ENCODE results near the gene C7orf25. TPM values are rescaled to one million over a fixed set of nuclear protein-coding genes. Genes with fewer than 3 reads are reported as not detected.

C7orf25 gene
- total RNA-seq, 1 experiment from 2014 or later = 5.5 TPM

GRCh38 chr7:42952328-42952727, 40.5 kb upstream of the C7orf25 start:
- peaks cover 19% of the 10 kb centered on the region for H3K36me3 Mint-ChIP-seq
- ChIA-PET POLR2A (no interaction called here), CTCF (no interaction called here)
- no peak overlapping the region for H3K4me3 Mint-ChIP-seq
- TF ChIP-seq NR1H2 (CRISPR knock-in tag; IDR thresholded peaks at IDR 0.05) = no peak
- no peak for TF ChIP-seq GRHL2 (CRISPR knock-in tag; IDR thresholded peaks at IDR 0.05; ENCODE audit: insufficient replicate concordance, severe bottlenecking)
- no peak for TF ChIP-seq PRRX2 (CRISPR knock-in tag; IDR thresholded peaks at IDR 0.05)
- H3K4me1 Mint-ChIP-seq = peaks cover 3% of the 10 kb centered on the region; the same call in 1 of the 2 replicates
- no peak for ATAC-seq
- H3K9me3 Mint-ChIP-seq = peaks cover 32% of the 10 kb centered on the region
- H3K27me3 Mint-ChIP-seq (ENCODE audit: low read depth) = no peaks in the 10 kb centered on the region
- H3K27ac Mint-ChIP-seq = no peak overlapping the region
- DNase-seq (ENCODE audit: low spot score) = no peak

- TF ChIP-seq HMGA2 (CRISPR knock-in tag; IDR thresholded peaks at IDR 0.05) (no peak), TEAD1 (CRISPR knock-in tag; IDR thresholded peaks at IDR 0.05) (no peak), SMAD4 (CRISPR knock-in tag; IDR thresholded peaks at IDR 0.05) (no peak), HMGXB4 (CRISPR knock-in tag; IDR thresholded peaks at IDR 0.05) (no peak), ZNF317 (CRISPR knock-in tag; IDR thresholded peaks at IDR 0.05; ENCODE audit: borderline replicate concordance, low read depth) (no peak), JUN (CRISPR knock-in tag; IDR thresholded peaks at IDR 0.05) (no peak), TP53 (CRISPR knock-in tag; IDR thresholded peaks at IDR 0.05) (no peak), NFE2L1 (CRISPR knock-in tag; IDR thresholded peaks at IDR 0.05) (no peak), NR1H2 (CRISPR knock-in tag; IDR thresholded peaks at IDR 0.05) (no peak), ZNF263 (CRISPR knock-in tag; IDR thresholded peaks at IDR 0.05; ENCODE audit: low read depth) (no peak), EMX1 (CRISPR knock-in tag; IDR thresholded peaks at IDR 0.05) (no peak), IRF2 (CRISPR knock-in tag; IDR thresholded peaks at IDR 0.05; ENCODE audit: borderline replicate concordance, low read depth) (no peak), CREB1 (CRISPR knock-in tag; IDR thresholded peaks at IDR 0.05) (no peak), NFATC4 (CRISPR knock-in tag; IDR thresholded peaks at IDR 0.05) (no peak)
- TF ChIP-seq, protein P1, sequence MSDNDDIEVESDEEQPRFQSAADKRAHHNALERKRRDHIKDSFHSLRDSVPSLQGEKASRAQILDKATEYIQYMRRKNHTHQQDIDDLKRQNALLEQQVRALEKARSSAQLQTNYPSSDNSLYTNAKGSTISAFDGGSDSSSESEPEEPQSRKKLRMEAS (CRISPR knock-in tag; IDR thresholded peaks at IDR 0.05) = no peak
- TF ChIP-seq, protein P2, sequence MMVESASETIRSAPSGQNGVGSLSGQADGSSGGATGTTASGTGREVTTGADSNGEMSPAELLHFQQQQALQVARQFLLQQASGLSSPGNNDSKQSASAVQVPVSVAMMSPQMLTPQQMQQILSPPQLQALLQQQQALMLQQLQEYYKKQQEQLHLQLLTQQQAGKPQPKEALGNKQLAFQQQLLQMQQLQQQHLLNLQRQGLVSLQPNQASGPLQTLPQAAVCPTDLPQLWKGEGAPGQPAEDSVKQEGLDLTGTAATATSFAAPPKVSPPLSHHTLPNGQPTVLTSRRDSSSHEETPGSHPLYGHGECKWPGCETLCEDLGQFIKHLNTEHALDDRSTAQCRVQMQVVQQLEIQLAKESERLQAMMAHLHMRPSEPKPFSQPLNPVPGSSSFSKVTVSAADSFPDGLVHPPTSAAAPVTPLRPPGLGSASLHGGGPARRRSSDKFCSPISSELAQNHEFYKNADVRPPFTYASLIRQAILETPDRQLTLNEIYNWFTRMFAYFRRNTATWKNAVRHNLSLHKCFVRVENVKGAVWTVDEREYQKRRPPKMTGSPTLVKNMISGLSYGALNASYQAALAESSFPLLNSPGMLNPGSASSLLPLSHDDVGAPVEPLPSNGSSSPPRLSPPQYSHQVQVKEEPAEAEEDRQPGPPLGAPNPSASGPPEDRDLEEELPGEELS (CRISPR knock-in tag; IDR thresholded peaks at IDR 0.05) = no peak
- TF ChIP-seq, protein P3, sequence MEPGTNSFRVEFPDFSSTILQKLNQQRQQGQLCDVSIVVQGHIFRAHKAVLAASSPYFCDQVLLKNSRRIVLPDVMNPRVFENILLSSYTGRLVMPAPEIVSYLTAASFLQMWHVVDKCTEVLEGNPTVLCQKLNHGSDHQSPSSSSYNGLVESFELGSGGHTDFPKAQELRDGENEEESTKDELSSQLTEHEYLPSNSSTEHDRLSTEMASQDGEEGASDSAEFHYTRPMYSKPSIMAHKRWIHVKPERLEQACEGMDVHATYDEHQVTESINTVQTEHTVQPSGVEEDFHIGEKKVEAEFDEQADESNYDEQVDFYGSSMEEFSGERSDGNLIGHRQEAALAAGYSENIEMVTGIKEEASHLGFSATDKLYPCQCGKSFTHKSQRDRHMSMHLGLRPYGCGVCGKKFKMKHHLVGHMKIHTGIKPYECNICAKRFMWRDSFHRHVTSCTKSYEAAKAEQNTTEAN (CRISPR knock-in tag; IDR thresholded peaks at IDR 0.05) = no peak
- DNase-seq (ENCODE audit: low spot score) (no peak), ATAC-seq (no peak)
- peaks cover 8% of the 10 kb centered on the region for H3K4me1 Mint-ChIP-seq
- H3K27me3 Mint-ChIP-seq (ENCODE audit: low read depth) = no peaks in the 10 kb centered on the region
- H3K27ac Mint-ChIP-seq = no peak overlapping the region
- ChIA-PET POLR2A (no interaction called here), CTCF (interaction anchor here (0.9 kb wide), 1 partner anchor 121 kb away, joined by 3 read pairs; no protein-coding TSS in a partner anchor)
- H3K4me3 Mint-ChIP-seq = no peak overlapping the region
- peaks cover 6% of the 10 kb centered on the region for H3K36me3 Mint-ChIP-seq
- peaks cover 19% of the 10 kb centered on the region for H3K9me3 Mint-ChIP-seq
Observed at GRCh38 chr7:42950417-42950816, 38.5 kb upstream of the C7orf25 start.

DNA sequence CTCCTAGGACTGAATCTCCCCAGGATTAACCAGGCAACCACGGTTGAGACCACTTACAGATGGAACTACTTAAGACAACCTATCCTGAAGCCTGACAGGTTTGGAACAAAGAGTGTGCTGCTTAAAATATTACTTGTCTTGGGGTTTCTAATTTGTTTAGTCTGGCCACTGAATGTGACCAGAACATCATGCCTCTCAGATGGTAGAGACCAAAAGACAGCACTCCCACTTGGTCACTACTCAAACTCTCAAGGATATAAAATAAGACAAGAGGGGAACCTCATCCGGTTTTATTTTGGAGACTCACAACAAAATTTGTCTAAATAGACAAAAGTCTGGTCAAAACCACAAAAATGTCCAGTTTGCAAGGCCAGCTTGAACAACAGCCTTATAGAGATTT, 35.7 kb upstream of the C7orf25 start:
- Mint-ChIP-seq H3K4me1 (peaks cover 8% of the 10 kb centered on the region), H3K27me3 (ENCODE audit: low read depth) (no peaks in the 10 kb centered on the region)
- CTCF ChIA-PET = no interaction called here
- TF ChIP-seq IRF2 (CRISPR knock-in tag; IDR thresholded peaks at IDR 0.05; ENCODE audit: borderline replicate concordance, low read depth) = no peak
- TF ChIP-seq ATF2 (CRISPR knock-in tag; IDR thresholded peaks at IDR 0.05; ENCODE audit: borderline replicate concordance, low read depth) = no peak
- no peak for TF ChIP-seq ZNF281 (CRISPR knock-in tag; IDR thresholded peaks at IDR 0.05)
- TF ChIP-seq HMGA2 (CRISPR knock-in tag; IDR thresholded peaks at IDR 0.05) = no peak
- no peak for TF ChIP-seq ATF3 (CRISPR knock-in tag; conservative IDR thresholded peaks at IDR 0.05)
- no peak for TF ChIP-seq ZNF263 (CRISPR knock-in tag; IDR thresholded peaks at IDR 0.05; ENCODE audit: low read depth)
- TF ChIP-seq SMAD4 (CRISPR knock-in tag; IDR thresholded peaks at IDR 0.05) = no peak
- TF ChIP-seq ZNF423 (CRISPR knock-in tag; IDR thresholded peaks at IDR 0.05) = no peak
- TF ChIP-seq CBFB (CRISPR knock-in tag; IDR thresholded peaks at IDR 0.05; ENCODE audit: low read depth) = no peak

More for the DNA sequence above, 35.7 kb upstream of the C7orf25 start:
- Mint-ChIP-seq H3K27ac (no peak overlapping the region), H3K36me3 (no peaks in the 10 kb centered on the region), H3K9me3 (peaks cover 4% of the 10 kb centered on the region), H3K4me3 (no peak overlapping the region)
- ATAC-seq (no peak), DNase-seq (ENCODE audit: low spot score) (no peak)
- POLR2A ChIA-PET = no interaction called here
